ENCODE data around the gene AP1B1.
A peak's percentile ranks its signal among the peaks of the same experiment; 100 is the strongest.
"Not testable (repeated sequence)": the region's sequence is repeated elsewhere in the genome, so short reads cannot be mapped to it uniquely, and the experiment has no call there.

The AP1B1 gene
- 57.4 to 109 reads per million in 2 donors for total RNA-seq

GRCh38 chr22:29387921-29388758 is at the start of gene AP1B1:
Gene AP1B1 (minus strand): TSS chr22:29388570. CDS start chr22:29367243, 21,327 bp downstream.
- peak; percentile 85 for DNase-seq

DNA sequence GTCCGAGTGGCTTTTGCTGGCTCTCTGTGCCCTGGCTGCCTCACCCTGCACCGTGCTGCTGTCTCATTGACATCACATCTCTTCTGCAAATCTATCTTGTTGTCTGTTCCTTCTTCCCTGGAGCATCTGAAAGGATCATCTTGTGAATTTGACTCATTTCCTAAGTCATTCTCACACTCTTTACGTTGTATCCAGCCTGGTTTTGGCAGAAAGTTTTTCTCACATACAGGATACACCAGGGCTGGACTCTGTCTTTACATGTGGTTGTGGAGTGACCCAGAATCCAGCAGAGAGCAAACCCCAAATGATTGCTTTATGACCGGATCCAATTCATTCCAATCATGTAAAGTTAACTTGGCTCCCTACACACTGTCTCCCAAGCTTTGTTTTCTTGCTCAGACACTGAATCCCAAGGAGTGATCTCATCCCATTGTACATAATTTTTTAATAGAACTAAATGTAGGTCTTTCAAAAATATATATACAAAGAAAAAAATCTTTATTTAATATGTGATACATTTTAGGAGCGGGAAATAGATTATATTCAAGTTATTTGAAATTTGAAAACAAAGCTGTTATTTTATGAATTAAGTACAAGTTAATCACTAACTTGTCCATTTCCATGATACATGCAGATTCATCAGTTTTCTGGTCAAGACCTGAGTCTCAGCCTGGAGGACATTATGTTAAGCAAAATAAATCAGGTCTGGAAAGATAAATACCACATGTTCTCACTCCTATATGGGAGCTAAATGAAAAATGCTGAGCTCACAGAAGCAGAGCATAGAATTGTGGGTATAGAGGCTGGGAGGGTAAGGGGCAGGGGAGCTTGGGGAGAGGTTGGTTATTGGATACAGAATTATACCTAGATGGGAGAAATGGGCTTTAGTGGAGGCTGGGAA is 47.1 kb upstream of the AP1B1 start:
- no peak for DNase-seq

DNA sequence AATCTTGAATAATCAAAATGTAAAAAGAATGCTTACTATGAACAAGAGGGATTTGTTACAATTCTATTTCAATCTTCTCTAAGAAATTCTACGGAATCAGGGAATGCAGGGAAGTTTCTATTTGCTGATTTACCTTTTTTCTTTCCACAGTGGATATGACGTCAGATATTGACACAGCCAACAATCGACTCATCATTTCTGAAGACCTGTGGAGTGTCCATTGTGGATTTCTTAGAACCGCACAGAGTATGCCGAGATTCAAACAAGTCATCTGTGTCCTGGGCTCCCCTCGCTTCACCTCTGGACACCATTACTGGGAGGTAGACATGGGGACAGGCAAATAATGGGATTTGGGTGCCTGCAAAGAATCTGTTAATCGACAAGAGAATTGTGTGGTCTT is 45.9 kb upstream of the AP1B1 start:
- no peak for DNase-seq

- DNase-seq, result no peak
Measured at GRCh38 chr22:29433856-29434255, 45.5 kb upstream of the AP1B1 start.

GRCh38 chr22:29431986-29432385 is 43.6 kb upstream of the AP1B1 start:
- no peak for DNase-seq

- no peak for DNase-seq
Measured at GRCh38 chr22:29427176-29427760, 38.9 kb upstream of the AP1B1 start.

- no peak for DNase-seq
Measured at GRCh38 chr22:29426476-29426875, 38.1 kb upstream of the AP1B1 start.

- not testable (repeated sequence) for DNase-seq
Measured at GRCh38 chr22:29418704-29419103, 30.3 kb upstream of the AP1B1 start.

- DNase-seq, result peak; percentile 15
Measured at GRCh38 chr22:29414951-29415591, 26.7 kb upstream of the AP1B1 start.

DNA sequence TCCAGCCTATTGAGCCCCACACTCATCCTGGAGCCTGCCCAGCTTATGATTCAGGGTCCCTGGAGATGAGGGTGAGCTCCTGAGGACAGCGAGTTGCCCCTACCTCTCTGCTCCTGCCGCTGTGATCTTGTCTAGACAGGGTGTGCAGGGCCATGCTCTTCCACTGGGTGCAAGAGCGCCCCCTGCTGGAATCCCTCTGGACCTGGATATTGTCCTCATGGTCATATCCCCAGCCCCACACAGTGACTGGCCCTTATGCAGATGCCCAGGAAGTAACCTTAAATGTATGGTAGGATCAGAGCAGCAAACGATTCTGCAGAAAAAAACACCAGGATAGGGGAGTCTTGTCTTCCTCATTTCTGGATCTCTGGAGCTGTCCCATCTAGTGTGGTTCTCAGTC is 24.4 kb upstream of the AP1B1 start:
- DNase-seq, result not testable (repeated sequence)

DNA sequence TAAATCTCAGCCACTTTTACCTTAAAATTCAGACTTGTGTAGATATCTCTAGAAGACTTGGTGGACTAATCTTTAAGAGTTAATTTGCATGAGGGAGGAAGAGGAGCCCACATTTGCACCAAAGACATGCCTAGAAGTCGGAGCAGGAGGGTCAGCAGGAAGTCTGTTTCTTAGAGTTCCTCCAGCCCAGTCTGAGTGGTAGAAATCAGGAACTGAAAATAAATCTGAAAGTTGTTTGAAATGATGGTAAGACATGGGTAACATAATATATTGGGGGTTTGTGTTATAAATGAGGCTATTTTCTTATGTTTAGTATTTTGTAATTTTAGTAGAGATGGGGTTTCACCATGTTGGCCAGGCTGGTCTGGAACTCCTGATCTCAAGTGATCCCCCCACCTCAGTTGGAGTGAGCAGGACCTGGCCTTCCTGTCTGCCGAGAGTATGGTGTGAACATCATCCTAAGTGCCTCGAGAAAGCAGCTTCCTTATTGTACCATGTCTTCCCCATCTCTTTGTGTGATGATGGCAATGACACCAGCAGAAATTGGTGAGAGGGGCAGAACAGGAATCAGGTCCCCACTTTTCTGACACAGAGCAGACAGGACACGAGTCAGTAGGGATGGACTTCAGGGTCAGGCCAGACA is 23.3 kb upstream of the AP1B1 start:
- not testable (repeated sequence) for DNase-seq

DNA sequence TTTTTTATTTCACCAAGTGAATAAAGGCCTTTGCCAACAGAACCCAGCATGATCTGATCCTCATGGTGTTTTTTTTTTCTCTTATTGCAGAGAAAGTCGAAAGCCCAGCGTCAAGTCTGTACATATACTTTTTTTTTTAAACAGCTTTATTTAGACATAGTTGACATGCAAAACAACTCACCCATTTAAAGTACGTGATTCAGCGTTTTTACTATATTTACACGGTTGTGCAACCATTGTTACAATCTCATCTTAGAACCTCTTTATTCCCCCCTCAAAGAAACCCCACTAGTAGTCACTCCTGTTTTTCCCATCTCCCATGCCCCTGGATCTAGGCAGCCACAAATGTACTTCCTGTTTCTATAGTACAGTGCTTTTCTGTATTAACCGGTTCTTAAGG is 20.6 kb upstream of the AP1B1 start:
- no peak for DNase-seq

GRCh38 chr22:29401538-29401937 is 13.2 kb upstream of the AP1B1 start:
- not testable (repeated sequence) for DNase-seq

GRCh38 chr22:29400576-29400975 is 12.2 kb upstream of the AP1B1 start:
- no peak for DNase-seq

DNA sequence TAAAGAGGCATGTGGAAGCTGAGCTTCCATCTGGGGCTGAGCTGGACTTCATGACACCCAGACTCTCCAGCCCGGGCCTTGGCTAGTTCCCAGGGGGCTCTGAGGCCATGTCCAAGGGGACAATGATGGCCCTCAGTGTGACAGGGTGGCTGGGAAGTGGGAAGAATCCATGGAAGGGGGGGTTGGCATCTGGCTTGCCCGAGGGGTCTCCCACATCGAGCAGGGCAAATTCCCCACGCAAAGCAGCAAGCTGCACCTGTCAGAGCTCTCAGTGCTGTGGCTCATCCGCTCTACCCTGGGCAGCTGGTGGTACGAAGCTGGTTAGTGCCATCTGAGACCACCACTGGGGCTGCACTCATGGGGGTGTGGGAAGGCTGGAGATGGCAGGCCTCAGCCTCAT is 9.4 kb upstream of the AP1B1 start:
- DNase-seq, result no peak

GRCh38 chr22:29396126-29396525 is 7.8 kb upstream of the AP1B1 start:
- no peak for DNase-seq

GRCh38 chr22:29394931-29395581 is 6.7 kb upstream of the AP1B1 start:
- peak; percentile 41 for DNase-seq

DNA sequence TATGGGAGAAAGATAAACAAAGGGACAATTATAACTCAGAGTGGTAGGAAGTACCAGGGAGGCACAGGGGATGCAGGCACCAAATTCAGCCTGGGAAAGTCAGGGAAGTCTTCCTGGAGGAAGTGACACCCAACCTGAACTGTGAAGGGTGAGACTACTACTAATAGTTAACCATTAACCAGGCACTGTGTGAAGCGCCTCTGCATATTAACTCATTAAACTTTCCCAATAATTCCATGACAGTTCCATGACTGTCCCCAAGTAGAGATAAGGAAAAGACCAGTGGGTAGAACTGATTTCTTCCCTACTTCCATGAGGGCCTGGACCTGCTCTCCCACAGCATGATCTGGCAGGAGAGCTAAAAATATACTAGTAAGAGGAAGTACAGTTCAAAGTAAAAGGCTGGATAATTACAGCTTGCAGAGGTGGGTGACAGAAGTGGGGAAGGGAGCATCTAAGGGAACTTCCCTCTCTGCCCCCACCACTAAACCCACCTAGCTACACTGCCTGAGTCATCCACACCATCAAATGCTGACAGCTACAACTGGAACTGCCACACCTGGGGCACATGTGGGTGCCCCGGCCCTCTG is 4.7 kb upstream of the AP1B1 start:
- DNase-seq, result no peak

GRCh38 chr22:29391546-29391945 is 3.2 kb upstream of the AP1B1 start:
- no peak for DNase-seq

DNA sequence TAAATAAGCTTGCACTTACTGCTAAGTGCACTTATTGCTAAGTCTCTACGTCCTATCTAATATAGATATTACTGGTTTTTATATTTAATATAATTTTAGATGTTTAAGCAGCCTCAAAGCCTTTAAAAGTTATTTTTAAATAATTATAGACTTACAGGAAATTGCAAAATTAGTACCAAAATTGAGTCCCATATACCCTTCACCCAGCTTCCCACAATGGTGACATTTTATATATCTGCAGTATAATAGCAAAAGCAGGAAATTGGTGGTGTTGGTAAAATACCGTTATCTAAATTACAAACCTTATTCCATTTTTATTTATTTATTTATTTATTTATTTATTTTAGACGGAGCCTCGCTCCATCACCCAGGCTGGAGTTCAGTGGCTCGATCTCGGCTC is 1.9 kb upstream of the AP1B1 start:
- no peak for DNase-seq

DNA sequence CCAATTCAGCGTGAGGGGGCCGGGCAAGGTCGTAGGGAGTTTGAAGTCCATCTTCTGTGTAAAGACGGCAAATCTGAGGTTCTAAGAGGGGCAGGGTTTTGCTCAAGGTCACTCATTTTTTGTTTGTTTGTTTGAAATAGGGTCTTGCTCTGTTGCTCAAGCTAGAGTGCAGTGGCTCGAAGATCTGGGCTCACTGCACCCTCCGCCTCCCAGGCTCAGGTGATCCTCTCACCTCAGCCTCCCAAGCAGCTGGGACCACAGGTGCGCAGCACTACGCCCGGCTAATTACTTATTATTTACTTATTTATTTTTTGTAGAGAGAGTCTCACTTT is 355 bp upstream of the AP1B1 start:
- no peak for DNase-seq
